Trophoblast cell (in vitro differentiated cells and primary cell): Measurements from ENCODE around the gene GMIP.

Experiments used
- DNase-seq, 2 donors: peaks; one replicate each; pipeline ENCODE4 v3.0.0-alpha.2; 2016
- H2AFZ ChIP-seq: 2 replicates; pipeline ENCODE4 v1.6.1; 2013; ENCODE audit warnings: low read length, moderate library complexity, mild to moderate bottlenecking; ENCODE audit not compliant: insufficient read depth, poor library complexity
- H2AK5ac ChIP-seq: 2 replicates; pipeline ENCODE4 v1.6.1; 2013; ENCODE audit warnings: mild to moderate bottlenecking, low read length
- H2BK120ac ChIP-seq: 2 replicates; pipeline ENCODE4 v1.6.1; 2013; ENCODE audit warnings: low read length, mild to moderate bottlenecking, moderate library complexity; ENCODE audit not compliant: insufficient read depth, poor library complexity
- H2BK12ac ChIP-seq: 2 replicates; pipeline ENCODE4 v1.6.1; 2013; ENCODE audit warnings: mild to moderate bottlenecking, low read length, moderate library complexity
- H2BK5ac ChIP-seq: 2 replicates; pipeline ENCODE4 v1.6.1; 2013; ENCODE audit warnings: low read length, low read depth, moderate library complexity, mild to moderate bottlenecking; ENCODE audit not compliant: poor library complexity
- H3K14ac ChIP-seq: 2 replicates; pipeline ENCODE4 v1.6.1; 2013; ENCODE audit warnings: mild to moderate bottlenecking, low read length
- H3K18ac ChIP-seq: 2 replicates; pipeline ENCODE4 v1.6.1; 2013; ENCODE audit warnings: mild to moderate bottlenecking, low read length
- H3K23ac ChIP-seq: 2 replicates; pipeline ENCODE4 v1.6.1; 2013; ENCODE audit warnings: low read length
- H3K27ac ChIP-seq: 2 replicates; pipeline ENCODE4 v1.5.1; 2013; ENCODE audit warnings: low read depth, mild to moderate bottlenecking, inconsistent platforms, low read length, moderate library complexity
- H3K27me3 ChIP-seq: 2 replicates; pipeline ENCODE4 v1.6.1; 2013; ENCODE audit warnings: inconsistent platforms, mild to moderate bottlenecking, low read length, moderate library complexity; ENCODE audit not compliant: insufficient read depth
- H3K36me3 ChIP-seq, 2 experiments: 1 replicate in 1 of 2; 2 replicates in 1 of 2; pipeline ENCODE4 v1.6.1; 2013; ENCODE audit warnings: low read length in 2 of 2, mild to moderate bottlenecking in 2 of 2, moderate library complexity in 1 of 2; ENCODE audit not compliant: insufficient read depth in 2 of 2, control insufficient read depth in 1 of 2
- H3K4ac ChIP-seq: 2 replicates; pipeline ENCODE4 v1.6.1; 2013; ENCODE audit warnings: low read depth, mild to moderate bottlenecking, low read length, moderate library complexity
- H3K4me1 ChIP-seq, 2 experiments: 1 replicate in 1 of 2; 2 replicates in 1 of 2; pipeline ENCODE4 v1.6.1; 2013; ENCODE audit warnings: low read length in 2 of 2, mild to moderate bottlenecking in 2 of 2, moderate library complexity in 1 of 2; ENCODE audit not compliant: insufficient read depth in 2 of 2, control insufficient read depth in 1 of 2
- H3K4me2 ChIP-seq: 2 replicates; pipeline ENCODE4 v1.6.1; 2013; ENCODE audit warnings: inconsistent platforms, mild to moderate bottlenecking, low read length, moderate library complexity
- H3K4me3 ChIP-seq: 2 replicates; pipeline ENCODE4 v1.5.1; 2013; ENCODE audit warnings: mild to moderate bottlenecking, low read depth, low read length, inconsistent platforms
- H3K79me1 ChIP-seq: one replicate; pipeline ENCODE4 v1.6.1; 2013; ENCODE audit warnings: low read length
- H3K79me2 ChIP-seq: 2 replicates; pipeline ENCODE4 v1.6.1; 2013; ENCODE audit warnings: low read length, mild to moderate bottlenecking; ENCODE audit not compliant: control insufficient read depth, insufficient read depth, poor library complexity
- H3K9ac ChIP-seq: 2 replicates; pipeline ENCODE4 v1.6.1; 2013; ENCODE audit warnings: mild to moderate bottlenecking, low read length
- H3K9me3 ChIP-seq: 2 replicates; pipeline ENCODE4 v1.6.1; 2013; ENCODE audit warnings: low read depth, mild to moderate bottlenecking, control low read depth, inconsistent platforms, low read length; ENCODE audit not compliant: insufficient read depth
- H4K12ac ChIP-seq: 2 replicates; pipeline ENCODE4 v1.6.1; 2013; ENCODE audit warnings: low read depth, mild to moderate bottlenecking, low read length, moderate library complexity
- H4K8ac ChIP-seq: 2 replicates; pipeline ENCODE4 v1.6.1; 2013; ENCODE audit warnings: low read depth, mild to moderate bottlenecking, low read length, moderate library complexity
- H4K91ac ChIP-seq: one replicate; pipeline ENCODE4 v1.6.1; 2013; ENCODE audit warnings: low read depth, mild to moderate bottlenecking, low read length, moderate library complexity
- WGBS: extraction: QIAGEN DNeasy Blood & Tissue Kit; methylation state at CpG from one replicate; pipeline ENCODE4 v1.1.7; 2013; ENCODE audit warnings: missing lambda C conversion rate; ENCODE audit not compliant: insufficient read length, insufficient coverage; ENCODE audit errors: extremely low coverage; 5-methylcytosine and 5-hydroxymethylcytosine counted together

Gene GMIP

DNA sequence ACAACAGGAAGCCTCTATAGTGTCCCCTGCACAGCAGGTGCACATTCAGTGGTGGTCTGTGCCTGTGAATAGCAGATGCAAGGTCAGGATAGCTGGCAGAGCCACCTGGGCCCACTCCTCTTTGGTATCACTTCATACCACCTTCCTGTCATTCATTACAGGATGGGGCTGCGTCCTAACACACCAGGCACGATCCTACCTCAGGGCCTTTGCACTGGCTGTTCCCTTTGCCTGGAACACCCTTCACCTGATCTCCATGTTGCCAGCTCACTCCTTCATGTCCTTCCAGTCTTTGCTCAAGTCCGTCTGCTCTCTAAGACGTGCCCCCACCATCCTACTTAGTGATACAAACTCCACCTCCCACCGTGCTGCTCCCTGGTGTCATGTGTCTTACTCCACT, 10.8 kb downstream of the GMIP start:
- Histone ChIP-seq H3K4me2 (no peak overlapping the region), H4K8ac (no peak overlapping the region), H3K27me3 (no peaks in the 10 kb centered on the region), H3K4ac (no peak overlapping the region), H3K79me1 (peaks cover 12% of the 10 kb centered on the region), H4K12ac (no peak overlapping the region), H3K27ac (no peak overlapping the region), H3K23ac (no peak overlapping the region), H3K79me2 (peaks cover 6% of the 10 kb centered on the region), H3K9ac (no peak overlapping the region), H4K91ac (no peak overlapping the region), H2BK12ac (no peak overlapping the region), H2BK5ac (no peak overlapping the region), H3K4me3 (no peak overlapping the region), H3K18ac (no peak overlapping the region), H3K9me3 (no peaks in the 10 kb centered on the region), H3K4me1 (peaks cover 0 to 2% of the 10 kb centered on the region in 2 experiments), H3K36me3 (peaks cover 53 to 67% of the 10 kb centered on the region in 2 experiments), H3K14ac (no peak overlapping the region), H2AK5ac (no peak overlapping the region), H2BK120ac (no peak overlapping the region), H2AFZ (no peak overlapping the region)
- no peak for DNase-seq
- WGBS = no CpG with 5 or more reads among the region's 5 CpGs

GRCh38 chr19:19631346-19631745, 12.1 kb downstream of the GMIP start:
- Histone ChIP-seq H3K18ac (no peak overlapping the region), H4K8ac (no peak overlapping the region), H3K4me2 (no peak overlapping the region), H4K12ac (no peak overlapping the region), H3K14ac (no peak overlapping the region), H3K79me2 (peaks cover 8% of the 10 kb centered on the region), H2BK120ac (no peak overlapping the region), H2AK5ac (no peak overlapping the region), H3K23ac (no peak overlapping the region), H3K36me3 (peaks cover 46 to 61% of the 10 kb centered on the region in 2 experiments), H2BK12ac (no peak overlapping the region), H3K4me3 (no peak overlapping the region), H3K9ac (no peak overlapping the region), H3K4me1 (peaks cover 7 to 13% of the 10 kb centered on the region in 2 experiments), H3K9me3 (peaks cover 2% of the 10 kb centered on the region), H2AFZ (no peak overlapping the region), H3K27me3 (no peaks in the 10 kb centered on the region), H4K91ac (no peak overlapping the region), H2BK5ac (no peak overlapping the region), H3K79me1 (peaks cover 16% of the 10 kb centered on the region), H3K27ac (no peak overlapping the region), H3K4ac (no peak overlapping the region)
- peak; percentile 96 to 97 for DNase-seq
- WGBS = no CpG with 5 or more reads among the region's 7 CpGs

DNA sequence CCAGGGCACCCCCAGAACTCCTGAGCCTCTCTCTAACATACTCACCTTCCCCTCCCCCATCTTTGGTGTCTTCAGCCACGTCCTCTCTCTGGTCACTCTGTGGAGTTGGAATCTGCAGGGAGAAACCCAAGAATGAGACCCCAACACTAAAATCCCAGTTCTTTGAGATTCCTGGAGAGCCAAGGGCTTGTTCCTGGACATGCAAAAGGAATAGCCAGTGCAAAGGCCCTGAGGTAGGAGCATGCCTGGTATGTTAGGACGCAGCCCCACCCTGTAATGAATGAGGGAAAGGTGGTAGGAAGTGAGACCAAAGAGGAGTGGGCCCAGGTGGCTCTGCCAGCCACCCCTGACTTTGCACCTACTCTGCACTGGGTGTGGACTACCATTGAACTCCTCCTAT, 13.0 kb downstream of the GMIP start:
- Histone ChIP-seq H3K23ac (no peak overlapping the region), H3K79me2 (peaks cover 8% of the 10 kb centered on the region), H3K27ac (no peak overlapping the region), H2BK120ac (no peak overlapping the region), H4K12ac (no peak overlapping the region), H3K27me3 (no peaks in the 10 kb centered on the region), H2BK5ac (no peak overlapping the region), H3K9me3 (peaks cover 2% of the 10 kb centered on the region), H2AK5ac (no peak overlapping the region), H4K91ac (no peak overlapping the region), H3K9ac (no peak overlapping the region), H3K4me1 (peaks cover 7 to 16% of the 10 kb centered on the region in 2 experiments), H3K4ac (no peak overlapping the region), H3K4me3 (no peak overlapping the region), H3K14ac (no peak overlapping the region), H3K4me2 (no peak overlapping the region), H2AFZ (no peak overlapping the region), H4K8ac (no peak overlapping the region), H3K36me3 (peaks cover 40 to 60% of the 10 kb centered on the region in 2 experiments), H3K79me1 (peaks cover 16% of the 10 kb centered on the region), H3K18ac (no peak overlapping the region), H2BK12ac (no peak overlapping the region)
- peak in 1 of 2 donors; percentile 68 for DNase-seq
- WGBS = no CpG with 5 or more reads among the region's 2 CpGs

- Histone ChIP-seq H2BK12ac (no peak overlapping the region), H2AK5ac (no peak overlapping the region), H3K23ac (no peak overlapping the region), H4K91ac (no peak overlapping the region), H3K9ac (no peak overlapping the region), H4K12ac (no peak overlapping the region), H3K4me3 (no peak overlapping the region), H3K4me2 (no peak overlapping the region), H3K9me3 (peaks cover 2% of the 10 kb centered on the region), H3K27me3 (no peaks in the 10 kb centered on the region), H3K36me3 (peaks cover 36 to 57% of the 10 kb centered on the region in 2 experiments), H2BK120ac (no peak overlapping the region), H3K18ac (no peak overlapping the region), H3K14ac (no peak overlapping the region), H3K4ac (no peak overlapping the region), H2AFZ (no peak overlapping the region), H3K27ac (no peak overlapping the region), H2BK5ac (no peak overlapping the region), H4K8ac (no peak overlapping the region), H3K79me2 (peaks cover 8% of the 10 kb centered on the region), H3K79me1 (peaks cover 16% of the 10 kb centered on the region), H3K4me1 (peaks cover 7 to 16% of the 10 kb centered on the region in 2 experiments)
- no CpG with 5 or more reads among the region's 11 CpGs for WGBS
- no peak for DNase-seq
Observed at GRCh38 chr19:19630062-19630414, 13.4 kb downstream of the GMIP start.
